Body of pancreas (tissue), 4 donors: ENCODE measurements around the gene CCDC146.

Experiments
- POLR2A ChIP-seq, 3 donors: fragments of 450-650 bp; IDR thresholded peaks; one replicate each; pipeline ENCODE4 v1.6.1; 2016; ENCODE audit warnings: antibody characterized with exemption in 3 of 3, mild to moderate bottlenecking in 2 of 3
- TF ChIP-seq, protein P1 (sequence below), 7 experiments: fragments of 450-650 bp in 4 of 7; fragments of 200-600 bp in 3 of 7; sonication (generic) in 3 of 7; IDR thresholded peaks; one replicate each; pipeline ENCODE4 v1.5.1; 2016 to 2019; ENCODE audit warnings: antibody characterized with exemption in 7 of 7

DNA sequence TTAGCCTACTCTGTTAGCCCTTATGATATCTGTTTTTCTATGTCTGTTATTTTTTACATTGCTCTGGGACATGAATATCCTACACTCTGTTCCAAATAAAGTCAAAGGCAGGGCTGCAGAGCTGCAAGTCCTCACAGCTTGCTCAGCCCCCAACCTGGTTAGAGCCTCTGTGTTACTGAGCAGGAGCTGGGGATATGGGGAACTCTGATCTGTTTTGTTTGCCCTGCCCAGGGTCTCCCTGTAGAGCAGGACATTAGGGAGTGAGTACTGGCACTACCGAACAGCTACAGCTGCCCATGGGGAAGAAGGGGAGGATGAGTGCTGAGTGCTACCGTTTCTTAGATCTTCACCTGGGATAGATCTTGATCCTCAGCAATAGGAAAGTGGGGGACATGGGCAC is 110.1 kb downstream of the CCDC146 start:
- no peak for TF ChIP-seq POLR2A (IDR thresholded peaks at IDR 0.05)
- TF ChIP-seq, protein P1, sequence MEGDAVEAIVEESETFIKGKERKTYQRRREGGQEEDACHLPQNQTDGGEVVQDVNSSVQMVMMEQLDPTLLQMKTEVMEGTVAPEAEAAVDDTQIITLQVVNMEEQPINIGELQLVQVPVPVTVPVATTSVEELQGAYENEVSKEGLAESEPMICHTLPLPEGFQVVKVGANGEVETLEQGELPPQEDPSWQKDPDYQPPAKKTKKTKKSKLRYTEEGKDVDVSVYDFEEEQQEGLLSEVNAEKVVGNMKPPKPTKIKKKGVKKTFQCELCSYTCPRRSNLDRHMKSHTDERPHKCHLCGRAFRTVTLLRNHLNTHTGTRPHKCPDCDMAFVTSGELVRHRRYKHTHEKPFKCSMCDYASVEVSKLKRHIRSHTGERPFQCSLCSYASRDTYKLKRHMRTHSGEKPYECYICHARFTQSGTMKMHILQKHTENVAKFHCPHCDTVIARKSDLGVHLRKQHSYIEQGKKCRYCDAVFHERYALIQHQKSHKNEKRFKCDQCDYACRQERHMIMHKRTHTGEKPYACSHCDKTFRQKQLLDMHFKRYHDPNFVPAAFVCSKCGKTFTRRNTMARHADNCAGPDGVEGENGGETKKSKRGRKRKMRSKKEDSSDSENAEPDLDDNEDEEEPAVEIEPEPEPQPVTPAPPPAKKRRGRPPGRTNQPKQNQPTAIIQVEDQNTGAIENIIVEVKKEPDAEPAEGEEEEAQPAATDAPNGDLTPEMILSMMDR (IDR thresholded peaks at IDR 0.05): no peak
